ENCODE data around the gene OBSL1.

Gene OBSL1

GRCh38 chr2:219557320-219557719, 14.0 kb downstream of the OBSL1 start:
- Histone ChIP-seq H3K27me3 (replicated peaks) (no peaks in the 10 kb centered on the region), H3K27ac (no peak overlapping the region), H3K4me3 (ENCODE audit: low read depth, low read length) (no peak overlapping the region), H3K36me3 (replicated peaks) (no peaks in the 10 kb centered on the region)
- TF ChIP-seq CTCF (IDR thresholded peaks at IDR 0.05; ENCODE audit: low read depth, low read length, missing control alignments), result no peak
- in situ Hi-C loops (cut with HindIII; ENCODE audit: low pct_ligation_motif_present, low sequenced_read_pairs), result no loop called here
- no peak for DNase-seq

GRCh38 chr2:219556413-219556812, 14.9 kb downstream of the OBSL1 start:
- H3K27me3 ChIP-seq (replicated peaks), result no peaks in the 10 kb centered on the region
- no peak overlapping the region for H3K27ac ChIP-seq
- H3K4me3 ChIP-seq (ENCODE audit: low read depth, low read length), result no peak overlapping the region
- no peaks in the 10 kb centered on the region for H3K36me3 ChIP-seq (replicated peaks)
- TF ChIP-seq CTCF (IDR thresholded peaks at IDR 0.05; ENCODE audit: low read depth, low read length, missing control alignments), result no peak
- DNase-seq, result no peak
- in situ Hi-C loops (cut with HindIII; ENCODE audit: low pct_ligation_motif_present, low sequenced_read_pairs), result no loop called here

- in situ Hi-C loops (cut with HindIII; ENCODE audit: low pct_ligation_motif_present, low sequenced_read_pairs), result no loop called here
- Histone ChIP-seq H3K4me3 (ENCODE audit: low read depth, low read length) (no peak overlapping the region), H3K27me3 (replicated peaks) (no peaks in the 10 kb centered on the region), H3K27ac (no peak overlapping the region), H3K36me3 (replicated peaks) (no peaks in the 10 kb centered on the region)
- no peak for TF ChIP-seq CTCF (IDR thresholded peaks at IDR 0.05; ENCODE audit: low read depth, low read length, missing control alignments)
- no peak for DNase-seq
Measured at GRCh38 chr2:219555956-219556355, 15.4 kb downstream of the OBSL1 start.

- no peak overlapping the region for H3K27ac ChIP-seq
- no peak for TF ChIP-seq CTCF (IDR thresholded peaks at IDR 0.05; ENCODE audit: low read depth, low read length, missing control alignments)
- H3K4me3 ChIP-seq (ENCODE audit: low read depth, low read length), result no peak overlapping the region
- H3K36me3 ChIP-seq (replicated peaks), result no peaks in the 10 kb centered on the region
- in situ Hi-C loops (cut with HindIII; ENCODE audit: low pct_ligation_motif_present, low sequenced_read_pairs), result no loop called here
- no peaks in the 10 kb centered on the region for H3K27me3 ChIP-seq (replicated peaks)
- no peak for DNase-seq
Measured at GRCh38 chr2:219554350-219554749, 17.0 kb downstream of the OBSL1 start.

- no peak for DNase-seq
- H3K36me3 ChIP-seq (replicated peaks), result no peaks in the 10 kb centered on the region
- H3K27me3 ChIP-seq (replicated peaks), result no peaks in the 10 kb centered on the region
- in situ Hi-C loops (cut with HindIII; ENCODE audit: low pct_ligation_motif_present, low sequenced_read_pairs), result no loop called here
- no peak for TF ChIP-seq CTCF (IDR thresholded peaks at IDR 0.05; ENCODE audit: low read depth, low read length, missing control alignments)
- H3K27ac ChIP-seq, result no peak overlapping the region
- H3K4me3 ChIP-seq (ENCODE audit: low read depth, low read length), result no peak overlapping the region
Measured at GRCh38 chr2:219553463-219553963, 17.8 kb downstream of the OBSL1 start.

- no peaks in the 10 kb centered on the region for H3K36me3 ChIP-seq (replicated peaks)
- no peak for TF ChIP-seq CTCF (IDR thresholded peaks at IDR 0.05; ENCODE audit: low read depth, low read length, missing control alignments)
- peak overlapping the region; percentile 59 for H3K4me3 ChIP-seq (ENCODE audit: low read depth, low read length)
- DNase-seq, result no peak
- H3K27ac ChIP-seq, result no peak overlapping the region
- in situ Hi-C loops (cut with HindIII; ENCODE audit: low pct_ligation_motif_present, low sequenced_read_pairs), result no loop called here
- H3K27me3 ChIP-seq (replicated peaks), result no peaks in the 10 kb centered on the region
Measured at GRCh38 chr2:219553168-219553417, 18.2 kb downstream of the OBSL1 start.

All from brain microvascular endothelial cell (primary cell).